GM19438 (cell line): ENCODE data around the gene SPATA21.
"Not testable (repeated sequence)": the region's sequence is repeated elsewhere in the genome, so short reads cannot be mapped to it uniquely, and the experiment has no call there.

Source experiments
- ATAC-seq: cut with Tn5 transposase; IDR thresholded peaks from one replicate; pipeline ENCODE4 v1.9.1; 2021; ENCODE audit warnings: low read depth; ENCODE audit not compliant: unreplicated experiment

SPATA21 gene

DNA sequence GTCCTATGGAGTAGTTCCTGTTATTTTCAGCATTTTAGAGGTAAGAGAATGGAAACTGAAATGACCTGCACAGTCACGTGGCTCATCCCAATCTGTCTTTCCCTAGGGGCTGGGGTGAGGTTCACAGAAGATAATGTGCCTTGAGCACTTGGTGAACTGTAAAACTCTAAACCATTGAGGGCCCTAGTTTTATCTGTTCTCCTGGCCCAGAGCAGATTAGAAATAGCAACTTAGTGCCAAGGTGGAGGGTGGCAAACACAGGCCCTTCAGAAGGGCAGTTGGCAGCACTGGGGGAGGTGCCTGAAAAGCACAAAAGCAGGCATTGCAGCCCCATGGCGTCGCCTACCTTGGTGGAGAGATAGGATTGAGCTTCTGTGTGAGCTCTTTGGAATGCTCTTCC lies 17.7 kb upstream of the SPATA21 start:
- not testable (repeated sequence) for ATAC-seq

DNA sequence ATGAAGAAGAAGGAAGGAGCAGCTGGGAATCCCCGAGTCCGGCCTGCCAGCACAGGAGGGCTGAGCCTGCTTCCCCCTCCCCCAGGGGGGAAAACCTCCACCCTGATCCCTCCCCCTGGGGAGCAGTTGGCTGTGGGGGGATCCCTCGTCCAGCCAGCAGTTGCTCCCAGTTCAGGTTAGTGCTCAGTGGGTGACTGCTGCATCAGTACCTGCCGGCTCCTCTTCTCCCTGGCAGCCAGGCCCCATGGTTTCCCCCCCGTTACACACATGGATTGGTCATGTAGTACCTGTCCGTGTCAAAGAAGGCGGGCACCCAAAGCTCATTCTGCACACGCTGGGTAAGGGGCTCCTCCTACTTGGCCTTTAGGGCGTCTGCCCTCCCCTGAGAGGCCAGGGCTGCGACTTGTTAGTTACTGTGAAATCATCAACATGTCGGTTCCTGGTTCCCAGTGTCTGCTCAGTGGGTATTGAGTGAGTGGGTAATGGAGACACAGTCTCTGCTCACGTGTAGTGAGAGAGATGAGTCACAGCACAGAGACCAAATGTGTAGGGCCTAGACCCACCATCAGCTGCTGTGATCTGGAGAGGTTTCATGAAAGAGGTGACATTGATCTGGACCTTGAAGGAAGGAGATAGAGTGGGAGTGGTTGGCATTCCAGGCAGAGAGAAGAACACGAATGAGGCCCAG lies 14.8 kb upstream of the SPATA21 start:
- ATAC-seq = no peak

DNA sequence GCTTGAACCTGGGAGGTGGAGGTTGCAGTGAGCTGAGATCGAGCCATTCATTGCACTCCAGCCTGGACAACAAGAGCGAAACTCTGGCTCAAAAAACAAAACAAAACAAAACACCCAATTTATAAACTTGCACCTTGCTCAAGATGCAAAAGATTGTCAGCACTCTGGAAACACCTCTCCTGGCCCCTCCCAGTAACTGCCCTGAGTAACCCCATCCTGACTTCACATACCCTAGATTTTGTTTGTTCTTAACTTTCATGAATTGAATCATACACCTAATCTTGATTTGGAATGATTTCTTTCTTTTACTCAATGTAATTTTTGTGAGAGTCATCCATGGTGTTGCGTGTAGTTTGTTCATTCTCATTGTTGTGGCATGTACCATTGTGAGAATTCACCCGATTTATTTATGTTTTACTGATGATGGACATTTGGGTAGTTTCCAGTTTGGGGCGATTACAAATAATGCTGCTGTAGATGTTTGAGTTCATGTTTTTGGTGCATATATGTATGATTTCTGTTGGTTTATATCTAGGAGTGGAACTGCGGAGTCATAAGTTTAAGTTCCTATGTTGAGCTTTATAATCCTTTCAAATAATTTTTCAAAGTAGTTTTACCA lies 13.7 kb upstream of the SPATA21 start:
- ATAC-seq = no peak

DNA sequence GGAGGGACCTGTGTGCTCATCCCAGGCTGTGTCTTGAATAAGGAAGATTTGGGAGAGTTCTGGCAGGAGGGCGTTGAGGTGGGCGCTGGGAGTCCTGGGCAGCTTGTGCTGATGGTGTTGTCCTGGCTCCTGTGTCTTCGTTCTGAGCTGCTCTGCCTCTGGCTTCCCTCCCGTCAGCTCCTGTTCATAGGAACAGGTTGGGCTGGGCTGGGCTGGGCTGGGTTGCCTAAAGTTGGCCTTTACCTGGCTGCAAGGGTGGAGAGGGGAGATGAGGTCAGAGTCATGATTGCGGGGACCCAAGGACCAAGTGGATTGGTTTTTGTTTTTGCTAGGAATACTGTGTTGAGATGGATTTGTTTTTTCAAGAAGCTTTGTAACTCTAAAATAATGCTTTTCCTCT lies 12.4 kb upstream of the SPATA21 start:
- ATAC-seq = no peak

DNA sequence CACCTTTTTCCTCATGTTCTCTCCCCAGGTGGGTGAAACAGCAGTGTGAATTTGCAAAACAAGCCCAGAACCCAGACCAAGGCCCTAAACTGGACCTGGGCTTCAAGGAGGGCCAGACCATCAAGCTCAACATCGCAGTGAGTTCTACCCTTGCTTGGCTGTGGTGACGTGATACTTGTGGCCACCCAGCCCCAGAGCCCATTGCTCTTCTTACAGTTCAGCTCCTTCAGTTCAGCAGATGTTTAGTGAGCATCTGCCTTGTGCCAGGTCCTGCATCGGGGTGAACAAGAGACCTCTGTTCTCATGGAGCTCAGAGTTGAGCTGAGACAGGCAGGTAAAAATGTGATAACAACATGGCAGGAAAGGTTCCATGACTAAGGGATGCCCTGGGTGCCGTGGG lies 11.8 kb upstream of the SPATA21 start:
- no peak for ATAC-seq

DNA sequence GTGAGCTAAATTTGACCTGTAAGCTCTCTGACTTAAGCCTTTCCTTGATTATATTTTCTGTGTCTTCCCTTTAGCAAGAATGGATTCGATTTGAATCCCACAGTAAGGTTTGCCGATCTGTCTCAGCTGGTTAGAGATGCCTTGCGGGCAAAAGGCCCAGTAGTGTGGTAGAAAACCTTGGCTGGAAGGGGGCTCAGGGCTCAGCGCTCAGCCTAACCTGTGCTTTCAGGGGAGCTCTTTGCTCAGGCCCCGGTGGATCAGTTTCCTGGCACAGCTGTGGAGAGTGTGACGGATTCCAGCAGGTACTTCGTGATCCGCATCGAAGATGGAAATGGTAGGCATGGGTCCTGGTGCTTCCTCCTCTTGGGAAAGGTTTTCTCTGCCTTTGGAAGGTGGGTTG lies 10.4 kb upstream of the SPATA21 start:
- ATAC-seq = no peak

DNA sequence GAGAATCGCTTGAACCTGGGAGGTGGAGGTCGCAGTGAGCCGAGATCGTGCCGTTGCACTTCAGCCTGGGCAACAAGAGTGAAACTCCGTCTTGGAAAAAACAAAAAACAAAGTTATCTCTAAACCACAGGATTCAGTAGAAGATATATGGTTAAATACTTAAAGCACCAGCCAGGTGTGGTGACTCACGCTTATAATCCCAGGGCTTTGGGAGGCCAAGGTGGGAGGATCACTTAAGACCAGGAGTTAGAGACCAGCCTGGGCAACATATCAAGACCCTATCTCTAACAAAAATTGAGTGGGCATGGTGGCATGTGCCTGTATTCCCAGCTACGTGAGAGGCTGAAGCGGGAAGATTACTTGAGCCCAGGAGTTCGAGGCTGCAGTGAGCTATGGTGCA lies 8.9 kb upstream of the SPATA21 start:
- no peak for ATAC-seq

DNA sequence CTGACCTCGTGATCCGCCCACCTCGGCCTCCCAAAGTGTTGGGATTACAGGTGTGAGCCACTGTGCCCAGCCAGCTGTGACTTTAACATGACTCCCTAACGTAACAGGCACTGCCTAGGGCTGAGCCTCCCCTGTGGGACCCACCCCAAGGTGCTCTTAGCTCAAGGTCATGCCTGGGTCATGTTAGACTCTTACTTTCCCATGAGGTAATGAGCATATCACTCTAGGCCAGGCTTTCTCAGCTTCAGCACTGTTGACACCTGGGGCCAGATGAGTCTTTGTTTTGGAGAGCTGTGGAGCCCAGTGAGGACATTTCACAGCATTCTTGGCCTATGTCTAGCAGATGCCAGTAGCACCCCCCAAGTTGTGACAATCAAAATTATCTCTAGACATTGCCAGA lies 7.8 kb upstream of the SPATA21 start:
- ATAC-seq = no peak

DNA sequence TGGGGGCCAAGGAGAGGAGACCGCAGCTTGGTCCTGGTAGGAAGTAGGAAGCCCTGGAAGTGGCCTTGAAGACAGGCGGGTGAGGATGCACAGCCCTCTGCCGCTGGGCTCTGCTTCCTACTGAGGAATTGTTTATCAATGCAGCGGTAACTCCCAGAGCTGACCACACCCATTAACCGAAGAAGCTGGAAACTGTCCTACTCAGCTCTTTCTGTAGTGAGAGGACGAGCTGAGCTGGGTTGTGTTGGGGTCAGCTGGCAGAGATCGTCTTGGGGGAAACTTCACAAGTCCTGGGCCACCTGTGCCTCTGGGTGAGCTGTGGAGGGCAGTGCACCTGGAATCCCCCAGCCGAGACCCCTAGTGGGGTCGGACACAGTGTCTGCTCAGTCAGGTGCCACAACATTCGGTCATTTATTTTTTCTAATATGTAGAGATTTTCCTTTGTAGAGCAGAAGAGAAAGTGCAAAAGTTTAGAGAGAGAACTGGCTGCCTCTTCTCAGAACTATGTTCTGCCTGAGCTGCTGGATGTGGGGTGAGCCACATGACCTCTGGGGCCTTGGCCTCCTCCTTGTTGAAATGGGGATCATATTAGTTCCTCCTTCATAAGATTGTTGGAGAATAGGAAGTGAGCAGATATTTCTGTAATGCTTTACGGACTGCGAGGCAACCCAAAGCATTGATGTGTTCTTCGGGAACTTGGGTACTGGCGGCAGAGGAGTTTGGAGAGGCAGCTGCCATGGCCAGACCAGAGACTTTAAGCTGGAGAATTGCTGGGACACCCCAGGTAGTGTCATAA lies 6.9 kb upstream of the SPATA21 start:
- ATAC-seq = no peak

DNA sequence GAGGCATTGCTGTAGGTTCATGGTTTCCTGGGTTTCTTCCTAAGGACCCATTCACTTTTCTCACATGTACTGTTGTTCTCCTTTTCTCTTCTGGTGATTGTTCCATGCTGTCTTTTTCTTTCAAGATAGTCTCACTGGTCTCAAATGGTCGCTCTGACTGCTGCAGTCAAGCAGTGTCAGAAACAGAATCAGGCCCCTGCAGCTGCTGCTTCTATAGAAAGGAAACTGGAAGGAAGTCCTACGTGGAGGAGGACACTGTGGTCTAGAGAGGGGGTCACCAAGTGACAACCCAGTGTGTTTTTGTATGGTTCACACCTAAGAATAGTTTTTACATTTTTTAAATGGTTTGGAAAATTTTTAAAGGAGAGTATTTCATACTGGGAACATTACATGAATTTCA lies 5.7 kb upstream of the SPATA21 start:
- ATAC-seq = no peak

DNA sequence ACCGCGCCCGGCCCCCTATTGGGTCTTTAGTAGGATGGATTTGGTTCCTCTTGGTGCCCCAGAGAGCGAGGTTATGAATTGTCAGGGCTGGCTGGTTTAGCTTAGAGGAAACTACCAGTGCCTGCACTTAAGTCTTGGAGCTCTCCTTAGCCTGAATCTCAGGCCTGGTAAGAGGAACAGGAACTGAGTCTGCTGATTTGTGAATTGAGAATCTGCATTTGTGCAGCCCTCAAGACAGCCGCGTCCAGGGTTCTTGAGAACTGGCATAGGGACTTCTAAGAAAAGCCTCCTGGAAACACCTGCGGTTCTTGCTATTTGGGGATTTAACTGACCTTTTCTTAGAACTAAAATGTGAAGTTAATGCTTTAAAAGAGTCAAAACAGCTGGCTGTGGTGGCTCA lies 5.0 kb upstream of the SPATA21 start:
- ATAC-seq = no peak

DNA sequence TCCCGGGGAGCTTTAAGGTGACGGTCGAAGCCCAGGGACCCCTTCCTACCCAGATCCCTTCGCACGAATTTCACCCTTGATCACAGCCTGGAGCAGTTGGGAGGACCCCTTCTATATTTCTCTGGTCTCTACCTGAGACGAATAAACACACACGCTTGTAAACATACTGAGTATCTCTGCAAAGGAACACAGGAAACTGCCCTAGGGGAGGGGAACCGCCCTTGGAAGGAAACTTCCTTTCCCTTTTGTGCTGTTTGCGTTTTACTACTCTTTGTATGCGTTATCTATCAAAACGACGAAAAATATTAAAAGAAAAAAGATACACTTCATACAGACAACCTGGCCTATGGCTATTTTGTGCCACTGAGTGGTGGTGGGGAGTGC lies 4.0 kb upstream of the SPATA21 start:
- peak; percentile 15 for ATAC-seq

DNA sequence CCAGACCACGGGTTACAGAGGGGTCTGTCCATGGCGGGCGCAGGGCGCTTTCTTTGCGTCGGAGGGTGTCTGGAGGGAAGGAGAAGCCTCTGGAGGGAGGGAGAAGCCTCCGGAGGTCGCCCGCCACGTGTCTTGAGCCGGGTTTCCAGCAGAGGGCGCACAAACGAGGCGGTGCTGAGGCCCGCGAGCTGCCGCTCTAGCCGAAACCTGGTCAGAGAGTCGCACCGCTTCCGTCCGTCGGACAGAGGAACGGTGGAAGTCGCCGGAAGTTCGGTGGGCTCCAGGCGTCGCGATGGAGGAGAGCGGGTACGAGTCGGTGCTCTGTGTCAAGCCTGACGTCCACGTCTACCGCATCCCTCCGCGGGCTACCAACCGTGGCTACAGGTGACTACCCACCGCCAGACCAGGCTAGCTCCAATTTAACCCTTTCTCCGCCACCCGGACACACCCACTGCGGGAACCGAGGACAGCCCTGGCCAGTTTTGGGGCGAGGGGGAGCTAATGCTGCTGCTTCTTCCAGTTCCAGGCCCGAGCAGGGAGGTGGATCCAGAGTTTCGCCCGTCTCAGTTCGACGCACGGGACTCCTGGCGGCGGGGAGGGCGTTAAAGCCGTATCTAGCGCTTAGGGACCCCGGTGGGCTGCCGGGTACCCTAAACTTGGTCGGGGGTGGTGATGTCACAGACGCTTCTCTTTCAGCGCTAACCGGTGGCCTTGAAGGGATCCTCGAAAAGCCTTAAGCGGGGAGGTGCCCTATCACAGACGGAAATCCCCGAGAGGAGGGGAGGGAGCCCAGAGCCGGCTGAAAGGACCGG lies 3.5 kb upstream of the SPATA21 start, which contains the start of gene NECAP2:
NECAP2 (plus strand) TSS at position 255 of the 812 bp plus-strand sequence; CDS start at position 293, 38 bp downstream.
- peak; percentile 74 for ATAC-seq

DNA sequence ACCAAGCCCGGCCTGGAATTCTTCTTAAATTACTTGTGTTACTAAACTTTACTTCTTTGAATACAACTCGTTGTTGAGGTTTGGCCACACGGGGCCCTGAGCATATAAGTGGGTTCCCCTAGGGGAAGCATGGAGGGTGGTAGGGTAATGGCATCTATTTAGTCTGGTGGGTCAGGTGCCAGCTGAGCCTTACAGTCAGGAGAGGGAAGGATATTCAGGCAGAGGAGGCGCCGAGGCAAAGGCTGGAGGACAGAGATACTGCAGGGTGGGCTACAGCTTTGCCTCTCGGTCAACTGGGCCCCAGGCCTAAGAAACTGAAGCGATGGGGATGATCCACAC lies 2.9 kb upstream of the SPATA21 start:
- peak; percentile 35 for ATAC-seq

DNA sequence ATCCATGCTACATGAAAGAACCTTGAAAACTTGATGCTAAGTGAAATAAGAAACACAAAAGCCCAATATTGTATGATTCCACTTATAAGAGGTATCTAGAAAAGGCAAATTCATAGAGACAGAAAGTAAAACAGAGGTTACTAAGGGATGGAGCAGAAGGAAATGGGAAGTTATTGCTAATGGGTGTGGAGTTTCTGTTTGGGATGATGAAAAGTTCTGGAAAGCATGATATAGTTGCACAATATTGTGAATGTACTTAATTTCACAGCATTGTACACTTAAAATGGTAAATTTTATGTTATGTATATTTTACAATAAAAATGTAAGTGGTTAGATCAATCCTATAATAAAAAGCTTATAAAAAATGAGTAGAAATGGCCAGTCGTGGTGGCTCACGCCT lies 1.7 kb upstream of the SPATA21 start:
- ATAC-seq = no peak

DNA sequence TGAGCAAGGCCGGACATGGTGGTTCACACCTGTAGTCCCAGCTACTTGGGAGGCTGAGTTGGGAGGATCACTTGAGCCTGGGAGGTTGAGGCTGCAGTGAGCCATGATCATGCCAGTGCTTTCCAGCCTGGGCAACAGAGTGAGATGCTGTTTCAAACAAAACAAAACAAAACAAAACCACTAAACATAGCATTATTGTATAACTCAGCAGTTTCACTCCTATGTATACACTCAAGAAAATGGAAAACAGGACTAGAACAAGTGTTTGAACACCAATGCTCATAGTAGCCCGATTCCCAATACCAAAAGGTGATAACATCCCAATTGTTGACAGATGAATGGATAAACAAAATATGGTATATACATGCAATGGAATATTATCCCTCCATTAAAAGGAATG lies 1.3 kb upstream of the SPATA21 start:
- no peak for ATAC-seq

DNA sequence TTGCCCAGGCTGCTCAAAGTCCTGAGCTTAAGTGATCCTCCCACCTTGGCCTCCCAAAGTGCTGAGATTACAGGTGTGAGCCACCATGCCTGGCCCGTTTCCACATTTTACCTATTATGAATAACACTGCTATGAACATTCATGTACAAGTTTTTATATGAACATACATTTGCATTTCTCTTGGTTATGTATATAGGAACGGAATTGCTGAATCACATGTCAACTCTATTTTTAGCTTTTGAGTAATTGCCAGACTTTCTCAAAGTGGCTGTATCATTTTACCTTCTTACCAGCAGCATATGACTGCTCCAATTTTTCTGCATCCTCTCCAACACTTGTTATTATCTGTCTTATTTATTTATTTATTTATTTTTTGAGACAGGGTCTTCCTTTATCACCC lies 2.7 kb downstream of the SPATA21 start:
- ATAC-seq = no peak

DNA sequence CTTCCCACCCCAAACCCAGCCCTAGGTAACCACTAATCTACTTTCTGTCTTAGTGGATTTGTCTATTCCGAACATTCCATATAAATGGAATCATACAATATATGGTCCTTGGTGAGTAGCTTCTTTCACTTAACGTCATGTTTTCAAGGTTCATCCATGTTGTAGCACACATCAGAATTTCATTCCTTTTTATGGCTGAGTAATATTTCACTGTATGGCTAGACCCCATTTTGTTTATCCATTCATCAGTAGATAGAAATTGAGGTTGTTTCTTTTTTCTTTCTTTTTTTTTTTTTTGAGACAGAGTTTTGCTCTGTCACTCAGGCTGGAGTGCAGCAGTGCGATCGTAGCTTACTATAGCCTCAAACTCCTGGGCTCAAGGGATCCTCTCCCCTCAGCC lies 3.2 kb downstream of the SPATA21 start:
- ATAC-seq = no peak

DNA sequence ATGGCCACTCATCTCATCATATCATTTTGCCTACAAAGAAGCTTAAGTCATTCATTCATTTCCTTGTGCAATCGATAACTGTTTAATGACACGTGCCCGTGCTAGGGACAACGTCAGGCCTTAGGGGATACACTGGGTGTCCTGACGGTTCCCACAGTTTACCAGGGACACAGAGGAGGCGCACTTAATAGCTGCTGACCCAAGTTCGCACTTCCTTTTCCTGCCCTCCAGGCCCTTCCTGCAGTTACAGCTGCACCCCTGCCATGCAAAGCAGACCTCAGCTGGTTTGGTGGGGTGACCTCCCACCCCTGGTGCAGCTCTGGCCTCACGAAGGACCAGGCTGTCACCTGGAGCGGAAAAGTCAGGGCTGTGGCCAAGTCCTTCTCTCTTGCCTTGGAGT lies 4.2 kb downstream of the SPATA21 start:
- no peak for ATAC-seq

DNA sequence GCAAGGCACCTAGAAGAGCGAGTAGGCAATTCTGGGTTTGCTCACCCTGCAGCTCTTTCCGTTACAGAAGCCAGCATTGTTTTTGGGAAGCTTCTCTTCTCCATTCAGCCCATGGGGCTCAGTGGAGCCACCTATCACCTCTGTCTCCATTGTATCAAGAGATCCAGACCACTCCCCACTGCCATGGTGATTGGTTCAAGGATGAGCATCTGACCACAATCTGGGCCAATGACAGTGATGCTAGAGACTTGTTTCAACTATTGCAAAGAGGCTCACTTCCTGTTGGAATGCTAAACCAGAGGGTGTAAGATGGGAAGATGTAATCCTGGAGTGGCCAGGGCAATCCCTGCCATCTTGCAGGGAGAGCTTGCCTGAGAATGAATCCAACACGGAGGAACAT lies 6.6 kb downstream of the SPATA21 start:
- no peak for ATAC-seq
